T-cell (primary cell): ENCODE data around the gene ALS2. TPM values are rescaled to one million over a fixed set of nuclear protein-coding genes. Genes with fewer than 3 reads are reported as not detected.
"Not testable (repeated sequence)": the region's sequence is repeated elsewhere in the genome, so short reads cannot be mapped to it uniquely, and the experiment has no call there.

Experiments
- ATAC-seq, 4 experiments: fragments of 200-7000 bp in 3 of 4; fragments of 150-1000 bp in 1 of 4; cut with Tn5 transposase; replicated peaks in 1 of 4; 1 replicate in 3 of 4; 2 replicates in 1 of 4; pipeline ENCODE4 v1.10.0; 2021; ENCODE audit warnings: moderate library complexity in 3 of 4, mild to moderate bottlenecking in 2 of 4, moderate number of reproducible peaks in 1 of 4
- CTCF ChIA-PET, 2 donors: fragments of 300-600 bp; sonication (Branson Sonifier 250); formaldehyde crosslinking; loops; one replicate each; lab custom pipeline; 2022; ENCODE audit warnings: antibody characterized with exemption in 2 of 2; lab: Charles Lee
- POLR2A ChIA-PET, 2 donors: fragments of 300-600 bp; sonication (Branson Sonifier 250); formaldehyde crosslinking; loops; one replicate each; lab custom pipeline; 2022; ENCODE audit warnings: antibody characterized with exemption in 2 of 2; lab: Charles Lee
- DNase-seq, 35 experiments: peaks; one replicate each; pipeline versions ENCODE4 v3.0.0 to v3.0.0-alpha.2; 2013 to 2023
- H3K27ac ChIP-seq: one replicate; pipeline ENCODE4 v1.5.1; 2013; ENCODE audit warnings: low read length
- H3K27me3 ChIP-seq, 2 experiments: replicated peaks in 1 of 2; 1 replicate in 1 of 2; 2 replicates in 1 of 2; pipeline versions ENCODE4 v1.6.1 to v1.7.0; 2013; ENCODE audit warnings: low read length in 1 of 2, mixed read lengths in 1 of 2; ENCODE audit not compliant: control insufficient read depth in 2 of 2, insufficient read depth in 2 of 2; ENCODE audit errors: extremely low read depth in 1 of 2
- H3K36me3 ChIP-seq, 2 donors: 1 replicate in 1 of 2; 2 replicates in 1 of 2; pipeline versions ENCODE4 v1.6.1 to v1.7.0; 2013; ENCODE audit warnings: low read length in 1 of 2; ENCODE audit not compliant: control insufficient read depth in 2 of 2, insufficient read depth in 1 of 2; ENCODE audit errors: extremely low read depth in 1 of 2
- H3K4me1 ChIP-seq, 2 experiments: 1 replicate in 1 of 2; 2 replicates in 1 of 2; pipeline versions ENCODE4 v1.6.1 to v1.7.0; 2013; ENCODE audit warnings: low read length in 2 of 2, mixed read lengths in 1 of 2; ENCODE audit not compliant: insufficient read depth in 2 of 2, control insufficient read depth in 1 of 2; ENCODE audit errors: extremely low read depth in 1 of 2
- H3K4me3 ChIP-seq, 2 donors: 1 replicate in 1 of 2; 2 replicates in 1 of 2; pipeline versions ENCODE4 v1.5.1 to v1.7.0; 2013; ENCODE audit warnings: mild to moderate bottlenecking in 2 of 2, low read length in 1 of 2, moderate library complexity in 1 of 2; ENCODE audit not compliant: control insufficient read depth in 1 of 2; ENCODE audit errors: extremely low read depth in 1 of 2
- H3K9me3 ChIP-seq: 2 replicates; pipeline ENCODE4 v1.7.0; 2013
- H3K27ac Mint-ChIP-seq, 2 donors: one replicate each; pipeline ENCODE4 v1.8.0; 2020 to 2021; ENCODE audit warnings: mild to moderate bottlenecking in 2 of 2, mixed read lengths in 2 of 2
- H3K27me3 Mint-ChIP-seq, 2 donors: one replicate each; pipeline ENCODE4 v1.8.0; 2021 to 2022; ENCODE audit warnings: mixed read lengths in 2 of 2
- H3K36me3 Mint-ChIP-seq: one replicate; pipeline ENCODE4 v1.8.0; 2021; ENCODE audit warnings: mixed read lengths
- H3K4me1 Mint-ChIP-seq, 3 donors: one replicate each; pipeline ENCODE4 v1.8.0; 2020 to 2022; ENCODE audit warnings: mixed read lengths in 3 of 3, mild to moderate bottlenecking in 1 of 3
- H3K4me3 Mint-ChIP-seq, 3 donors: one replicate each; pipeline ENCODE4 v1.8.0; 2020 to 2022; ENCODE audit warnings: mild to moderate bottlenecking in 3 of 3, mixed read lengths in 3 of 3, moderate library complexity in 3 of 3
- H3K9me3 Mint-ChIP-seq, 3 donors: one replicate each; pipeline ENCODE4 v1.8.0; 2020 to 2022; ENCODE audit warnings: mixed read lengths in 3 of 3
- WGBS: methylation state at CpG from one replicate; pipeline ENCODE4 v1.1.5; 2013; ENCODE audit warnings: missing lambda C conversion rate; ENCODE audit not compliant: insufficient coverage; 5-methylcytosine and 5-hydroxymethylcytosine counted together
- total RNA-seq, 35 experiments: library from RNA in 6 of 35; stranded (reverse) in 6 of 35; fragments of 120-200 nt in 1 of 35; gene quantifications; one replicate each; pipeline versions ENCODE4 v1.2.1 to v1.2.4 and lab custom pipeline; 2013 to 2026

The ALS2 gene
- total RNA-seq, 5 donors from 2014 or later (not counting 1 experiment from before 2014, with no cell fraction given), result 9.1 to 11.9 (median 10.3) TPM

- H3K36me3 Mint-ChIP-seq, result no peaks in the 10 kb centered on the region
- H3K9me3 Mint-ChIP-seq, result no peaks in the 10 kb centered on the region
- Histone ChIP-seq H3K9me3 (no peaks in the 10 kb centered on the region), H3K36me3 (no peaks in the 10 kb centered on the region), H3K4me3 (no peak overlapping the region), H3K4me1 (no peaks in the 10 kb centered on the region), H3K27me3 (peaks cover 0 to 3% of the 10 kb centered on the region in 2 experiments), H3K27ac (no peak overlapping the region)
- ATAC-seq, result no peak
- DNase-seq, result no peak
- POLR2A ChIA-PET, result no interaction called here
- H3K27me3 Mint-ChIP-seq, result peaks cover 10 to 11% of the 10 kb centered on the region in 2 donors
- H3K27ac Mint-ChIP-seq, result no peak overlapping the region
- 80% methylated on average over 2 of the region's 5 CpGs for WGBS
- no peaks in the 10 kb centered on the region for H3K4me1 Mint-ChIP-seq
- no peak overlapping the region for H3K4me3 Mint-ChIP-seq
- CTCF ChIA-PET, result no interaction called here
Observed at GRCh38 chr2:201816657-201817575, 36.2 kb upstream of the ALS2 start.

DNA sequence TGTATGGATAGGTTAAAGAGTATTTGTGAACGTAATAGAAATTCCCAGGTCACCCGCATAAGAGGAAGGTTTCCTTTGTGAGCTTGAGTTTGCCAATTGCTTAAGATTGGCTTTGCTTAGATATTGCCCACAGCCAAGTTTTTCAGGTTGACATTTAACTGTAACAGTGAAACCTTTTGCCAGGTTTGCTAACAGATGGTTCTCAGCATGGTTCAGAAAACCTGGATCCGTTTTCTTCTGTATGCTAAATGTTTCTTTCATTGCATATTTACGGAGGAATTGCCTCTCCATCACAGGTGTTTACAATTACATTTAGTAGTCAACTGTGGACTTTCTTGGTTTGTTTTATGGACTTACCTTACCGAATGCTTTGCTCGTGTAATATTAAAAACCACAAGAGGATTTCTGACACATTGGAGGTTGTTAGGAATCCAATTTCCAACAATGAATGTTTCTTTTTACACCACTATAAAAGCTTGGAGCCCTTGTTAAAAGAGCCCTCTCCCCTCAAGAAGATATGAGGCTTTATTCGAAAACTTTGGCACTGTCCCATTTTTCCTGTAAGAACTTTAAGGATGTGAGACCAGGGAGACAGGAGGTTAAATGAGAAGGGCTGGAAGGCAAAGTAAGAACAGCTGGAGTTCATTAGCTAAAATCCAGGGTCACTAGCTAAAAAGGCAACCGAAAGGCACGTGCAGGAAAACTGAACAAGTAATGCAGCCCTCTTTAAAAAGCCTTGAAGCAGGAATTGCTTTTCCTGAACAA lies 33.4 kb upstream of the ALS2 start:
- Histone ChIP-seq H3K4me1 (no peaks in the 10 kb centered on the region), H3K9me3 (no peaks in the 10 kb centered on the region), H3K36me3 (no peaks in the 10 kb centered on the region), H3K27ac (no peak overlapping the region), H3K4me3 (no peak overlapping the region), H3K27me3 (no peaks in the 10 kb centered on the region)
- Mint-ChIP-seq H3K4me3 (no peak overlapping the region), H3K9me3 (no peaks in the 10 kb centered on the region), H3K36me3 (no peaks in the 10 kb centered on the region), H3K27ac (no peak overlapping the region), H3K27me3 (peaks cover 13 to 15% of the 10 kb centered on the region in 2 donors), H3K4me1 (no peaks in the 10 kb centered on the region)
- CTCF ChIA-PET, result no interaction called here
- WGBS, result 100% methylated on average over 3 of the region's 9 CpGs
- ATAC-seq (no peak), DNase-seq (no peak)
- POLR2A ChIA-PET, result no interaction called here

- not testable (repeated sequence) for H3K36me3 Mint-ChIP-seq, H3K36me3 ChIP-seq, H3K27me3 ChIP-seq, H3K4me1 ChIP-seq, H3K9me3 Mint-ChIP-seq, H3K9me3 ChIP-seq, H3K27ac ChIP-seq, H3K4me3 ChIP-seq, ATAC-seq, DNase-seq, H3K27ac Mint-ChIP-seq, H3K4me1 Mint-ChIP-seq, H3K4me3 Mint-ChIP-seq
- peaks cover 16 to 20% of the 10 kb centered on the region in 2 donors for H3K27me3 Mint-ChIP-seq
- POLR2A ChIA-PET, result interaction anchor here in 1 of 2 donors (0.6 kb wide), 1 partner anchor 32 kb away, joined by 3 read pairs; no protein-coding TSS in a partner anchor
- CTCF ChIA-PET, result interaction anchor here in 1 of 2 donors (0.6 kb wide), 1 partner anchor 105 kb away, joined by 4 read pairs; no protein-coding TSS in a partner anchor
- WGBS, result no CpG with 5 or more reads among the region's 7 CpGs
Observed at GRCh38 chr2:201810604-201811003, 29.9 kb upstream of the ALS2 start.

DNA sequence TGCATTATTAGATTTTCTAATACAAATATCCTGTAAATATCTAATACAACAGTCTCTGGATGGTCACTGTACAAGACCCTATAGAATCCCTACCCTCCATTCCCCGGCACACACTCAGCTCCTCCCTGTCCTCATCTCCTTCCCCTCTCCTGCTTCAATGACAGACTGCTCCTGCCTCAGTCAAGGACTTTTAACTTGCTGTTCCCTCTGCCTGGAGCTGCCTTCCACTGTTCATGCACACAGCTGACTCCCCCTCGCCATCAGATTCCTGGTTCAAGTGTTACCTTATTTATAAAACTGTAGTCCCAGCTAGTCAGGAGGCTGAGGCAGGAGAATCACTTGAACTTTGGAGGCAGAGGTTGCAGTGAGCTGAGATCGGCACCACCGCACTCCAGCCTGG lies 28.9 kb upstream of the ALS2 start:
- CTCF ChIA-PET, result no interaction called here
- no peak for DNase-seq
- Histone ChIP-seq H3K27ac (no peak overlapping the region), H3K9me3 (no peaks in the 10 kb centered on the region), H3K4me1 (no peaks in the 10 kb centered on the region), H3K27me3 (peaks cover 0 to 6% of the 10 kb centered on the region in 2 experiments), H3K36me3 (no peaks in the 10 kb centered on the region), H3K4me3 (no peak overlapping the region)
- H3K36me3 Mint-ChIP-seq, result no peaks in the 10 kb centered on the region
- no peak overlapping the region for H3K4me3 Mint-ChIP-seq
- H3K27ac Mint-ChIP-seq, result no peak overlapping the region
- H3K4me1 Mint-ChIP-seq, result no peaks in the 10 kb centered on the region
- H3K27me3 Mint-ChIP-seq, result peaks cover 17 to 20% of the 10 kb centered on the region in 2 donors
- ATAC-seq, result no peak
- WGBS, result 50% methylated on average over 1 of the region's 4 CpGs
- POLR2A ChIA-PET, result interaction anchor here in 1 of 2 donors (0.8 kb wide), 1 partner anchor 21 kb away, joined by 8 read pairs; no protein-coding TSS in a partner anchor
- H3K9me3 Mint-ChIP-seq, result no peaks in the 10 kb centered on the region

- no peak for ATAC-seq
- Histone ChIP-seq H3K27ac (no peak overlapping the region), H3K36me3 (no peaks in the 10 kb centered on the region), H3K27me3 (peaks cover 0 to 16% of the 10 kb centered on the region in 2 experiments), H3K9me3 (no peaks in the 10 kb centered on the region), H3K4me1 (no peaks in the 10 kb centered on the region), H3K4me3 (no peak overlapping the region)
- DNase-seq, result no peak
- Mint-ChIP-seq H3K4me1 (no peaks in the 10 kb centered on the region), H3K27me3 (peaks cover 14 to 19% of the 10 kb centered on the region in 2 donors), H3K4me3 (no peak overlapping the region), H3K27ac (no peak overlapping the region), H3K36me3 (no peaks in the 10 kb centered on the region), H3K9me3 (no peaks in the 10 kb centered on the region)
- ChIA-PET CTCF (no interaction called here), POLR2A (no interaction called here)
- 50% methylated on average over 1 of the region's 2 CpGs for WGBS
Observed at GRCh38 chr2:201808027-201808426, 27.3 kb upstream of the ALS2 start.

GRCh38 chr2:201807452-201807999 lies 26.8 kb upstream of the ALS2 start:
- ChIA-PET CTCF (no interaction called here), POLR2A (interaction anchor here (0.5 to 0.8 kb wide), 2 partner anchors 12 kb away, joined by 3 to 5 read pairs; no protein-coding TSS in a partner anchor)
- Mint-ChIP-seq H3K9me3 (no peaks in the 10 kb centered on the region), H3K4me1 (no peaks in the 10 kb centered on the region), H3K27ac (no peak overlapping the region), H3K36me3 (no peaks in the 10 kb centered on the region), H3K4me3 (no peak overlapping the region), H3K27me3 (peaks cover 14 to 21% of the 10 kb centered on the region in 2 donors)
- 100% methylated on average over 1 of the region's 8 CpGs for WGBS
- H3K27me3 ChIP-seq, result peaks cover 0 to 16% of the 10 kb centered on the region in 2 experiments
- no peaks in the 10 kb centered on the region for H3K36me3 ChIP-seq
- no peak for DNase-seq
- H3K9me3 ChIP-seq, result no peaks in the 10 kb centered on the region
- H3K4me3 ChIP-seq, result no peak overlapping the region
- no peaks in the 10 kb centered on the region for H3K4me1 ChIP-seq
- ATAC-seq, result no peak
- H3K27ac ChIP-seq, result no peak overlapping the region
